Fibroblast of gingiva (primary cell): ENCODE data around the gene CDH22.

Experiments used
- DNase-seq: peaks from one replicate; pipeline ENCODE4 v3.0.0-alpha.2; 2011; ENCODE audit warnings: low read depth

CDH22 gene

GRCh38 chr20:46240065-46240464, 68.2 kb downstream of the CDH22 start:
- no peak for DNase-seq

- DNase-seq, result no peak
Measured at GRCh38 chr20:46237736-46238135, 70.6 kb downstream of the CDH22 start.

- no peak for DNase-seq
Measured at GRCh38 chr20:46237227-46237626, 71.1 kb downstream of the CDH22 start.

- no peak for DNase-seq
Measured at GRCh38 chr20:46235077-46235476, 73.2 kb downstream of the CDH22 start.

- DNase-seq, result no peak
Measured at GRCh38 chr20:46233701-46234100, 74.6 kb downstream of the CDH22 start.

- no peak for DNase-seq
Measured at GRCh38 chr20:46232539-46232938, 75.8 kb downstream of the CDH22 start.

GRCh38 chr20:46230801-46231282, 77.5 kb downstream of the CDH22 start:
- DNase-seq, result no peak

GRCh38 chr20:46230106-46230491, 78.2 kb downstream of the CDH22 start:
- no peak for DNase-seq

- DNase-seq, result no peak
Measured at GRCh38 chr20:46229478-46230105, 78.7 kb downstream of the CDH22 start.

GRCh38 chr20:46228670-46229069, 79.6 kb downstream of the CDH22 start:
- no peak for DNase-seq

- DNase-seq, result no peak
Measured at GRCh38 chr20:46227272-46227767, 81.0 kb downstream of the CDH22 start.

GRCh38 chr20:46226602-46227001, 81.7 kb downstream of the CDH22 start:
- no peak for DNase-seq

GRCh38 chr20:46222521-46223007, 85.7 kb downstream of the CDH22 start:
- DNase-seq, result no peak

GRCh38 chr20:46221256-46221833, 87.0 kb downstream of the CDH22 start:
- no peak for DNase-seq

- no peak for DNase-seq
Measured at GRCh38 chr20:46220455-46221207, 87.7 kb downstream of the CDH22 start.

GRCh38 chr20:46219920-46220319, 88.4 kb downstream of the CDH22 start:
- DNase-seq, result no peak

GRCh38 chr20:46219190-46219589, 89.1 kb downstream of the CDH22 start:
- no peak for DNase-seq

GRCh38 chr20:46218656-46219055, 89.6 kb downstream of the CDH22 start:
- DNase-seq, result no peak

- DNase-seq, result no peak
Measured at GRCh38 chr20:46217583-46217982, 90.7 kb downstream of the CDH22 start.

- DNase-seq, result no peak
Measured at GRCh38 chr20:46216770-46217464, 91.4 kb downstream of the CDH22 start.

- no peak for DNase-seq
Measured at GRCh38 chr20:46215913-46216707, 92.2 kb downstream of the CDH22 start.
